Activated T-cell treated with anti-CD3 and anti-CD28 coated beads for 24 hours (primary cell): ENCODE data around the gene ZNF337.
"Not testable (repeated sequence)": the region's sequence is repeated elsewhere in the genome, so short reads cannot be mapped to it uniquely, and the experiment has no call there.

ENCODE experiments used
- DNase-seq: peaks from one replicate; pipeline ENCODE4 v3.0.0-alpha.2; 2020; ENCODE audit warnings: low read depth

The ZNF337 gene

DNA sequence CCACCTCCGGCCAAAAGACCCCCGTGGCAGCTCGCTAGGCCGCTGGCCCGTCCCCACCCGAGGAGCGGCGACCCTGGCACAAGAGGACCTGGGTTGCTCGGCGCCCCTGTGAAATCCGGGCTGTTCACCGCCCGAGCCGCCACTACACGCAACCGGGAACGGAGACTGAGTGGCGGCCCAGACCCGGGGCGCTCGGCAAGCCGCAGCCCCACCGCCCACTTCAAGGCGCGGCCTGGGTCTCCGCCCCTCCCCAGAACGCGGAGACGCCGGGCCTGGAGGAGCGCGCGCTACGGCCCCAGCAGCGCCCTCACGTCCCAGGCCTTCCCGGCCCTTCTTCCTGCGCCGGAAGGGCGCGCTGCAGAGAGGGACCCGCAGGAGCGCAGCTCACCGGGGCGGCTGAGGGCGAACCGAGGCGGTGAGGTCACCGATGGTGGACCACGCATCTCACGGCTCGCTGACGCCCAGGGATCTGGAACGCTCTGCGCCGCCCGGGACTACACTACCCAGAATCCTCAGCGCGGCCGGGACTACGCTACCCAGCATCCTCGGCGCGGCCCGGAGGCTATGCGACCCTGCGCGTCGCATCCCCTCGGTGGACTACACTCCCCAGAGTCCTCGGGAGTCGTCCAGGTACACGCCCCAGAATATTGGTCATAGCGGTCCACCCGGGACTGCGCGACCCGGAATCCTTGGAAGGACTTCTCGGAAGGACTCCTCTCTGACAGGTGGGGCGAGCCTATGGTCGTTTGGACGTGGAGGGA is at the start of gene ZNF337:
TSS of gene ZNF337 (minus strand) at position 483 of the 761 bp plus-strand sequence. CDS start 10,436 bp downstream, outside the sequence.
- peak; percentile 92 for DNase-seq

DNA sequence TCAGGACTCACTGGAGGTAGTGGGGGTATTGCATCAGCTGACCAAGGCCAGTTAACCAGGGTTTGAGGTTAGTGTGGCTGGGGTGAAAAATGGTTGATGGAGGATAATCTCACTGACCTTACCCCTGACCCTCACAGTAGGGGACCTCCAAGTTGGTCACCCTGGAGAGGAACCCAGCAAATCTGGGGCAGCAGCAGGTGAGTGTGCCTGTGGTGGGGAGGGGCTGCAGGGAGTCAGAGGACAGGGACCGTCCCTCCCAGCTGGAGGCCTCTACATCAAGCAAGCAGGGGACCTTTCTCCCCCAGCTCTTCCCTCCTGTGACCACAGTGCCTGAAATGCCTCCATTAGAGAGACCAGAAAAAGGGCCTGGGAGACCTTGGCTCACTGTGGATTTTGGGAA is 49.1 kb upstream of the ZNF337 start:
- DNase-seq: no peak

DNA sequence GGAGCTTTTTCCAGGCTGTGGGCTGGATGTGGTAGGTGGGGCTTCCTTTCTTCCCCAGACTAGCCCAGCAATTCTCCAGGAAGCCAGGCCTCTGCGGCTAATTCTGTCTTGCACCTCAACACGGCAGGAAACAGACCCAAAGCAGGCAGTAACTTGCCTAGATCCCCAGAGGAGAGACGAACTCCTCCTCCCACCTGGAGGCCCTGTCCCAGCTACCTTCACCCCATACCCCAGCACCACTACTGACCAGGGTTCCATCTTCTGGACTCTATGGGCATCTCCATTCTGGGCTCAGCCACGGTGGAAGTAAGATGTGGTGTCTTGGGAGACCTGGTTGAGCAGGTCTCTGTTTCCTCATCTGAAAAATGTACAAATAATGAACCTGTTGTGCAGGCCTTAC is 48.4 kb upstream of the ZNF337 start:
- DNase-seq: no peak

DNA sequence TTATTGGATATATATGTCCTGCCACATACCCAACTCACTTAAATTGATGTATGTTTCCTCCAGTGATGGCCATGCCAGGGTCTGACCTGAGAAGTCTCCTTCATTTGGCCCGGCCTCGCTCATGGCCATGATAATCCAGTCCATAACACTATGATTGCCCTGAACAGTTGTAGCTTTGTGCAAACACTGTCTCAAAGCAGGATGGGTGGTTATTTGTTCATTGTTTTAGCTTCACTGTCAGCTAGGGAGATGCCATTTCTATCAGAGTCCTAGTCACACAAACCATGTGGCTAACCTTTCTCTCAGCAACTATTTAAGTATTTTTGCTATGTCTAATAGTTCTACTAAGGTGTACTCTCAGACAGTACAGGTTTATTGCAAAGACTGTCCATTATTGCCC is 47.6 kb upstream of the ZNF337 start:
- DNase-seq: no peak

DNA sequence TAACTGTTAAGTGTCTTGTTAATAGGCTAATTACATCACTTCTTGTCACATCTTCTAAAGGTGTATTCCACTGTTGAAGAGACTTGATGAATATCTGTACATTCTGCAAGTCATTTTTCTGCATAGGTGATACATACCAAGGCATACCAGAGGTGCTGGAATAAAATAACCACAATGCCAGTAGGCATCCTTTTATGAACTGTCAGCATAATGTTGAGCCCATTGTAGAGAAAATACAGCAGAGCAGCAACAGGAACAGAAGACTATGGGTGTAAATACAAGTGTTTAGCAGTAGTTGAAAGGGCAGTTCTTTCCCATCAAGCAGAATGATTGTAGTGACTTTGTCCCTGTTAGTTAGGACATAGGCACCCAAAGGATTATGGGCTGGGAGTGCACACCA is 44.4 kb upstream of the ZNF337 start:
- no peak for DNase-seq

GRCh38 chr20:25739615-25740320 is 43.1 kb upstream of the ZNF337 start:
- DNase-seq: no peak

- no peak for DNase-seq
Observed at GRCh38 chr20:25738198-25738597, 41.5 kb upstream of the ZNF337 start.

GRCh38 chr20:25733903-25734302 is 37.2 kb upstream of the ZNF337 start:
- DNase-seq: no peak

- DNase-seq: no peak
Observed at GRCh38 chr20:25730862-25731261, 34.2 kb upstream of the ZNF337 start.

DNA sequence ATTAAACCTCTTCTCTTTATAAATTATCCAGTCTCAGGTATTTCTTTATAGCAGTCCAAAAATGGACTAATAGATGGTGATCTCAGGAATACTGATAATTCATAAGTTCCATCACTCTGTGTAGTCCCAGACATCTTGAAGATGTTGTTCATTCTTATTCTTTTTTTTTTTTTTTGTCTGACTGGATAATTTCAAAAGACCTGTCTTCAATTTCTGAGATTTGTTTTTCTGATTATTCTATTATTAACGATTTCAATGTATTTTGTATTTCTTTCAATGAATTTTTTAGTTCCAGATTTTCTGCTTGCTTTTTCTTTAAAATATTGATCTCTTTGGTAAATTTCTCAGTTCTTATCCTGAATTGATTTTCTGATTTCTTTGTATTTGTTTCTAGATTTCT is 29.7 kb upstream of the ZNF337 start:
- DNase-seq: no peak

GRCh38 chr20:25725639-25726038 is 29.0 kb upstream of the ZNF337 start:
- DNase-seq: no peak

DNA sequence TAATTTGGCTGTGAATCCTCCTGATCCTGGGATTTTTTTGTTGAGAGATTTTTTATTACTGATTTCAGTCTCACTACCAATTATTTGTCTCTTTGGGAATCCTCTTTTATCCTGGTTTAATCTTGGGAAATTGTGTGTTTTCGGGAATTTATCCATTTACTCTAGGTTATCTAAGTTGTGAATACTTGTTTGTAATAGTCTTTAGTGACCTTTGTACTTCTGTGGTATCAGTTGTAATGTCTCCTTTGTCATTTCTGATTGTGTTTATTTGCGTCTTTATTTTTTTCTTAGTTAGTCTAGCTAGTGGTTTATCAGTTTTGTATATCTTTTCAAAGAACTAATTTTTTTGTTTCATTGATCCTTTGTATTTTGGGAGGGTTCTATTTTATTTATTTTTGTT is 27.3 kb upstream of the ZNF337 start:
- DNase-seq: no peak

DNA sequence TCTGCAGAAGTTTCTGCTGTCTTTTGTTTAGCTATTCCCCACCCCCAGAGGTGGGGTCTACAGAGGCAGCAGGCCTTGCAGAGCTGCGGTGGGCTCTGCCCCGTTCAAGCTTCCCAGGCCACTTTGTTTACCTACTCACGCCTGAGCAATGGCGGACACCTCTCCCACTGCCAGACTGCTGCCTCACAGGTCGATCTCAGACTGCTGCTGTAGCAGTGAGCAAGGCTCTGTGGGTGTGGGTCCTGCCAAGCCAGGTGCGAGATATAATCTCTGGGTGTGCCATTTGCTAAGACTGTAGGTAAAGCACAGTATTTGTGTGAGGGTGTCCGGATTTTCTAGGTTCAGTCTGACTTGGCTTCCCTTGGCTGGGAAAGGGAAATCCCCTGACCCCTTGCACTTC is 23.6 kb upstream of the ZNF337 start:
- no peak for DNase-seq

GRCh38 chr20:25718896-25719809 is 22.5 kb upstream of the ZNF337 start:
- not testable (repeated sequence) for DNase-seq

DNA sequence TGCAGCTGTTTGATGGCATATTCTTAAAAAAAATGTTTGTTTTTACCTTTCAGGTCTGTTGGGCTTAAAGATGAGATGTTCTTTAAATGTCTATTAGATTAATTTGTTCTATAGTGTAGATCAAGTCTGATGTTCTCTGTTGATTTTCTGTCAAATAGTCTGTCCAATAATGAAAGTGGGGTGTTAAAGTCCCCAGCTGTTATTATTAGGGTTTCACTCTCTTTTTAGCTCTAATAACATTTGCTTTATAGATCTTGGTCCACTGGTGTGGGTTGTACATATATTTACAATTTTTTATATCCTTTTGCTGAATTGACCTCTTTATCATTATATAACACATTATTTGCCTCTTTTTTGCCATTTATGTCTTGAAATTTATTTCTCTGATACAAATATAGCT is 11.0 kb upstream of the ZNF337 start:
- no peak for DNase-seq

DNA sequence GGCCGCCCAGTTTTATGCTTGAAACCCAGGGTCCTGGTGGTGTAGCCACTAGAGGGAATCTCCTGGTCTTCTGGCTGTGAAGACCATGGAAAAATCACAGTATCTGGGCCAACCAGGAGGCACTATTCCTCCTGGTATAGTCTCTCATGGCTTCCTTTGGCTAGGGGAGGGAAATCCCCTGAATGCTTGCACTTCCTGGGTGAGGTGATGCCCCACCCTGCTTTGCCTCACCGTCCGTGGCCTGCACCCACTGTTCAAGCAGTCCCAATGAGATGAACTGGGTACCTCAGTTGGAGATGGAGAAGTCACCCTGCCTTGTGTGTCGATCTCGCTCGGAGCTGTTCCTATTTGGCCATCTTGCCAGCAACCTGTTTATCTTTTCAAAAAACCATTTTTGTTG is 10.1 kb upstream of the ZNF337 start:
- no peak for DNase-seq

- no peak for DNase-seq
Observed at GRCh38 chr20:25705830-25706351, 9.2 kb upstream of the ZNF337 start.

GRCh38 chr20:25704303-25704702 is 7.7 kb upstream of the ZNF337 start:
- not testable (repeated sequence) for DNase-seq

GRCh38 chr20:25700835-25701234 is 4.2 kb upstream of the ZNF337 start:
- DNase-seq: not testable (repeated sequence)

GRCh38 chr20:25699914-25700313 is 3.3 kb upstream of the ZNF337 start:
- no peak for DNase-seq

DNA sequence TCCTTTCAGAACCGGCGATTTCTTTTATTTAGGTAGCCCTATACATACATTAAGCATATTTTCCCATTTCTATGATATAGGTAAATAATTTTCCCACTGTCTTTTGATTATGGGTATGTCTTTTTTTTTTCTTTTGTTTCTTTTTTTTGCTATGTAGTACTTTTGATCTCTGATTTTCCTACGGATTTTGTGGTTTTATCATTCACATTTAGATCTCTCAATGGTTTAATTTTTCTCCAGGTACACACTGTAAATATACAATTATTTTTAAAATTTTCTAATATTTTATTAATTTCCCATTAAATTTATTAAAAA is 436 bp upstream of the ZNF337 start:
- no peak for DNase-seq
